ENCODE data around the gene SEMA4D.

- TF ChIP-seq CTCF (IDR thresholded peaks at IDR 0.05; ENCODE audit: borderline replicate concordance, extremely low read depth, low read length, poor library complexity, severe bottlenecking) (no peak), EZH2 (IDR thresholded peaks at IDR 0.05; ENCODE audit: borderline replicate concordance, low read depth, low read length, severe bottlenecking) (no peak)
Observed at GRCh38 chr9:89382026-89382986, 115.6 kb downstream of the SEMA4D start.
